ENCODE data around the gene NEK4. TPM values are rescaled to one million over a fixed set of nuclear protein-coding genes. Genes with fewer than 3 reads are reported as not detected.

The NEK4 gene
- total RNA-seq, 1 experiment from 2014 or later: 36.2 TPM

GRCh38 chr3:52756141-52756540 lies 14.6 kb downstream of the NEK4 start:
- no peak overlapping the region for H2AFZ ChIP-seq (ENCODE audit: low read depth, low read length, poor library complexity, severe bottlenecking)
- TF ChIP-seq EGR1 (IDR thresholded peaks at IDR 0.05; ENCODE audit: low read depth) (no peak), SP1 (IDR thresholded peaks at IDR 0.05; ENCODE audit: low read depth) (no peak), EZH2phosphoT487 (IDR thresholded peaks at IDR 0.05; ENCODE audit: borderline replicate concordance) (no peak), TCF7L2 (IDR thresholded peaks at IDR 0.05; ENCODE audit: borderline replicate concordance, extremely low read depth, insufficient read depth, insufficient read length) (no peak), EZH2 (IDR thresholded peaks at IDR 0.05) (no peak), POLR2A (IDR thresholded peaks at IDR 0.05; ENCODE audit: borderline replicate concordance, extremely low read depth, insufficient read depth, insufficient read length) (no peak), ATF3 (IDR thresholded peaks at IDR 0.05) (no peak), ZBTB33 (IDR thresholded peaks at IDR 0.05; ENCODE audit: extremely low read depth, insufficient replicate concordance, low read length) (no peak), CTCF (IDR thresholded peaks at IDR 0.05 in 2 of 3, conservative IDR thresholded peaks at IDR 0.05 in 1 of 3; ENCODE audit: borderline replicate concordance in 1 of 3, insufficient read depth in 1 of 3, low read depth in 2 of 3, low read length in 2 of 3) (no peak), POLR2AphosphoS5 (IDR thresholded peaks at IDR 0.05; ENCODE audit: low read depth, low read length) (no peak), ELF1 (IDR thresholded peaks at IDR 0.05; ENCODE audit: borderline replicate concordance, low read depth) (no peak), JUND (IDR thresholded peaks at IDR 0.05) (no peak), MAX (IDR thresholded peaks at IDR 0.05) (no peak), REST (IDR thresholded peaks at IDR 0.05; ENCODE audit: low read depth) (no peak), SRF (IDR thresholded peaks at IDR 0.05; ENCODE audit: low read depth) (no peak), CBX3 (IDR thresholded peaks at IDR 0.05; ENCODE audit: low read depth) (no peak), ZFX (IDR thresholded peaks at IDR 0.05) (no peak), RAD21 (IDR thresholded peaks at IDR 0.05; ENCODE audit: low read depth) (no peak), SIN3A (IDR thresholded peaks at IDR 0.05; ENCODE audit: low read depth) (no peak)
- BruUV-seq (replicated peaks): no TSS peak
- no peak overlapping the region for H3K27ac ChIP-seq (ENCODE audit: low read depth, low read length)
- no peak overlapping the region for H3K4me2 ChIP-seq (ENCODE audit: low read length)
- H3K36me3 ChIP-seq (ENCODE audit: control insufficient read depth in 1 of 2, insufficient read depth in 2 of 2, low read length in 2 of 2): peaks cover 17 to 31% of the 10 kb centered on the region in 2 experiments; a peak in 3 of 4 replicates
- H3K4me3 ChIP-seq (replicated peaks in 1 of 2; ENCODE audit: low read depth in 1 of 2, low read length in 2 of 2): no peak overlapping the region
- DNase-seq (ENCODE audit: low read depth, low spot score) (no peak), ATAC-seq (no peak)
- no peaks in the 10 kb centered on the region for H3K9me3 ChIP-seq (ENCODE audit: control insufficient read depth in 1 of 2, insufficient read depth in 1 of 2, low read depth in 1 of 2, low read length in 2 of 2)
- CTCF ChIA-PET: no interaction called here
- H3K9ac ChIP-seq (ENCODE audit: low read length): no peak overlapping the region
- intact Hi-C loops (cut with micrococcal nuclease): no loop called here
- POLR2A ChIA-PET: no interaction called here
- H3K9me2 ChIP-seq (ENCODE audit: insufficient read depth): no peaks in the 10 kb centered on the region
- no peaks in the 10 kb centered on the region for H3K27me3 ChIP-seq (ENCODE audit: insufficient read depth, low read length)
- H4K20me1 ChIP-seq (ENCODE audit: insufficient read depth): no peaks in the 10 kb centered on the region; the same call in 1 of the 2 replicates
- RAD21 ChIA-PET (ENCODE audit: low non-redundant PET in 1 of 2, low total read pairs in 2 of 2, uncharacterized antibody in 2 of 2, unreplicated experiment in 2 of 2): no interaction called here
- H3K79me2 ChIP-seq (ENCODE audit: insufficient read depth, low read length): no peaks in the 10 kb centered on the region
- H3K4me1 ChIP-seq (ENCODE audit: control insufficient read depth in 1 of 2, insufficient read depth in 2 of 2, low read length in 2 of 2): no peaks in the 10 kb centered on the region
